Activated CD4-positive, CD25-positive, alpha-beta regulatory T cell (primary cell): ENCODE data around the gene TERT.
"Not testable (repeated sequence)": the region's sequence is repeated elsewhere in the genome, so short reads cannot be mapped to it uniquely, and the experiment has no call there.

Experiments used
- DNase-seq, 4 experiments: peaks; one replicate each; lab custom pipeline; 2025; lab: John Stamatoyannopoulos, UW

TERT gene

DNA sequence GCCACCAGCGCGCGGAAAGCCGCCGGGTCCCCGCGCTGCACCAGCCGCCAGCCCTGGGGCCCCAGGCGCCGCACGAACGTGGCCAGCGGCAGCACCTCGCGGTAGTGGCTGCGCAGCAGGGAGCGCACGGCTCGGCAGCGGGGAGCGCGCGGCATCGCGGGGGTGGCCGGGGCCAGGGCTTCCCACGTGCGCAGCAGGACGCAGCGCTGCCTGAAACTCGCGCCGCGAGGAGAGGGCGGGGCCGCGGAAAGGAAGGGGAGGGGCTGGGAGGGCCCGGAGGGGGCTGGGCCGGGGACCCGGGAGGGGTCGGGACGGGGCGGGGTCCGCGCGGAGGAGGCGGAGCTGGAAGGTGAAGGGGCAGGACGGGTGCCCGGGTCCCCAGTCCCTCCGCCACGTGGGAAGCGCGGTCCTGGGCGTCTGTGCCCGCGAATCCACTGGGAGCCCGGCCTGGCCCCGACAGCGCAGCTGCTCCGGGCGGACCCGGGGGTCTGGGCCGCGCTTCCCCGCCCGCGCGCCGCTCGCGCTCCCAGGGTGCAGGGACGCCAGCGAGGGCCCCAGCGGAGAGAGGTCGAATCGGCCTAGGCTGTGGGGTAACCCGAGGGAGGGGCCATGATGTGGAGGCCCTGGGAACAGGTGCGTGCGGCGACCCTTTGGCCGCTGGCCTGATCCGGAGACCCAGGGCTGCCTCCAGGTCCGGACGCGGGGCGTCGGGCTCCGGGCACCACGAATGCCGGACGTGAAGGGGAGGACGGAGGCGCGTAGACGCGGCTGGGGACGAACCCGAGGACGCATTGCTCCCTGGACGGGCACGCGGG, at the start of gene TERT:
Gene TERT (minus strand): TSS at position 234 of the 815 bp plus-strand sequence. CDS start 79 bp downstream, at position 155.
- peak; percentile 35 to 67 (median 58) for DNase-seq

DNA sequence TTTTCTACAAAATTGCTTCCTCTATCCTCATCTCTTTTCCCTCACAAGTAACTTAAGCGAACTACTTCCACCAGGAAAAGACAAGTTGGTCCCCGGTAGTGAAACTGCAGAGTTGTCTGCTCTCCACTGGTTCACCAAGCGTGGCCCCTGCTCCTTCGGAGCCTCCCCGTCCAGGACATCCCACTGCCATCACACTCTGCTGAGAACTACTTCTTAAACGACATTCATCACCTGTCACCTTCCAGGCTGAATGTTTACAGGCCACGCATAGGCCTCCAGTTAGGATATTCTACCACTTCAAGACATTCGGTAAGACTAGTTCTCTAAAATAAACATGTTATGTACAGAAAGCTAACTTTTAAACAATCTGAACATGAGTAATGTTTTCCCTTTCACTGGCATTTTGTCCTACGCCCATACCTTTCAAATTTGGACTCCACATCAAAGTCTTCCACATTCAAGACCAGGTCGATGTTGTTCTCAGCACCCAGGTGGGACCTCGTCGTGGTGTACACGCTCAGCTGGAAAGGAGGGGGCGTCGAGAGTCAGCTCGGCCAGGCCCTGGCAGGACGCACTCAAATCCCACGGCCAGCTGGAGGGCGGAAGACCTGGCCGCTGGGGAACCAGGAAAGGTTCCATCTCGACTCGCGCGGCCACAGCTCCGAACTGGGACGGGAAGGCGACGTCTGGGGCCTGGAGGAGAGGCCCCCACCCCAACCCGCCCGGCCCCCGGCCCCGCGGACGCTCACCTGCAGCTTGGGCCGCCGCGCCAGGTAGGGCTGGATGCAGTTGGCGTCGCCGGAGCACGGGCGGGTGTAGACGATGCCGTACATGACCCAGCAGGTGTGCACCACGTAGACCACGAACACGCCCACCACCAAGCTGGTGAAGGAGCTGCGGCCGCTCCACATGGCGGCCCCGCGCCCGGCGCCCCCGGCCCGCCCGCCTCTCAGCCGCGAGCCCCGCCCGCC, 49.3 kb upstream of the TERT start:
- no peak for DNase-seq

DNA sequence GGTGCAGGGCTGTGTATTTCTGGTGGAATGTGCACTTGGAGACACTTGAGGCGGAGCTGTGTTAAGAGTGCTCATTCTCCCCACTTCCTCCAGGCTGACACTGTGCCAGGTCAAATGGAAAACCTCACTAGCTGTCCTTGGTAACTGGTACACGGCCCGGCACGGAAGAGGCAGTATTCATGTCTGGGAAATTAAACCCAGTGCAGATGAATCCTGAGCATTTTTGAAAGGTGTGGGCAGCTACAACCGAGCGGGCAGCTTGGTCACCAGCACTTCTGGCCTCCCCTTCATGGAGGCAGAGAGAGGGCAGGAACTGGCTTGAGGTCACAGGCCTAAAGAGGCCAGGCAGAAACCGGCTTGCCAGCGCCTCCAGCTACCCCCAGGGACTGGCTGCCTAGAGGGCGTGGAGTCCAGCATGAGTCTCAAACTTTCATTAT, 48.5 kb upstream of the TERT start:
- DNase-seq = no peak

DNA sequence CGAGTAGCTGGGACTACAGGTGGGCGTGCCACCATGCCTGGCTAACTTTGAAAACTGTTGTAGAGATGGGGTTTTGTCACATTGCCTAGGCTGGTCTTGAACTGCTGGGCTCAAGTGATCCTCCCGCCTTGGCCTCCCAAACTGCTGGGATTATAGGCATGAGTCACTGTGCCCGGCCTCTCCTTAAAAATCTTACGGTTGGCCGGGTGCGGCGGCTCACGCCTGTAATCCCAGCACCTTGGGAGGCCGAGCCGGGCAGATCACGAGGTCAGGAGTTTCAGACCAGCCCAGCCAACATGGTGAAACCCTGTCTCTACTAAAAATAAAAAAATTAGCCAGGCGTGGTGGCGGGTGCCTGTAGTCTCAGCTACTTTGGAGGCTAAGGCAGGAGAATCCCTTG, 47.8 kb upstream of the TERT start:
- DNase-seq = not testable (repeated sequence)

- DNase-seq = no peak
These were observed 47.4 kb upstream of the TERT start for GRCh38 chr5:1342268-1342667.

GRCh38 chr5:1341863-1342262, 47.0 kb upstream of the TERT start:
- DNase-seq = no peak

DNA sequence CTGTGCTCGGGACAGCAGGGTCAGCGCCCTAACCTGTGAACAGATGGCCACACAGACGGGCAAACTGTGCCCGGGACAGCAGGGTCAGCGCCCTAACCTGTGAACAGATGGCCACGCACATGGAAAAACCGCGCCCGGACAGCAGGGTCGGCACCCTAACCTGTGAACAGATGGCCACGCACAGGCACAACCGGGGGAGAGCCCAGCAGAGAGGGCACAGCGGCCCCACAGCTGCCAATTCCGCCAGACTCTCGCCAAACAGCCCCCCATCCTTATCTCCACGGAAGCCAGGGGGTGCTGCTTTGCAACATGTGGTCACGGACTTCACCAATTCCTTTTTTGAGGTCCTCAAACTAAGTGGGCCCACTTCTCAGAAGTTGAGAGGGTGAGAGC, 44.9 kb upstream of the TERT start:
- DNase-seq = not testable (repeated sequence)

GRCh38 chr5:1339139-1339817, 44.4 kb upstream of the TERT start:
- DNase-seq = not testable (repeated sequence)

- DNase-seq = no peak
These were observed 43.7 kb upstream of the TERT start for GRCh38 chr5:1338506-1339070.

DNA sequence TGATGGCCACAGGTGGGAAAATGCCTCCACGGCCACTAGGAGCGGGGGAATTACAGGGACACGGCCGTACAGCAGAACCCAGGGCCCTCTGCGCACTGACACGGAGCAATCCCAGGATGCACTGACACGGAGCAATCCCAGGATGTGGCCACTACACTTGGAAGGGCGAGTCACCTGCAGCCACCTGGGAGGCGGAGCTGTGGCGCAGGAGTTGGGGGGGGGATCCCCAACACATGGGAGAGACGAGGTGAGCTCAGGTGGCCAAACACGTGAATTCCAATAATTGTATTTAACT, 43.3 kb upstream of the TERT start:
- no peak for DNase-seq

GRCh38 chr5:1337489-1338195, 42.8 kb upstream of the TERT start:
- no peak for DNase-seq

- no peak for DNase-seq
These were observed 42.1 kb upstream of the TERT start for GRCh38 chr5:1336749-1337488.

GRCh38 chr5:1336106-1336561, 41.3 kb upstream of the TERT start:
- DNase-seq = no peak

- DNase-seq = no peak
These were observed 40.8 kb upstream of the TERT start for GRCh38 chr5:1335540-1336095.

GRCh38 chr5:1334831-1335539, 40.1 kb upstream of the TERT start:
- no peak for DNase-seq

DNA sequence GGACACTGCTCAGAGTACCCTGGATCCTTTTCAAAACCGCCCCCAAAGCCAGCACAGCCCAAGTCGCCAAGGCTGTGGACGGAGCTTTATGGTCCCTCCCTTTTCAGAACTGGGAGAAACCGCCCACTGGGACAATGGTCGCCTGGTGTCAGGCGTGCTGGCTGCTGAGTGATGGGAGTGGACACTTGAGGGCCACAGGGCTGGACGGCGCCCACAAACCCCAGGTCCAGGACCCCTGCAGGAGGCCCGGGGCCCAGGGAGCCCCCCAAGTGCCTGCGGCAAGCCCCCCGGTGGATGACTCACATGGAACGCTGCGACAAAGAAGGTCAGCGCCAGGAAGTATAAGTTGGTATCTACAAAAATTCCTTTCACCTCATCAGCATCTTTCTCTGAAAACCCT, 39.1 kb upstream of the TERT start:
- no peak for DNase-seq

DNA sequence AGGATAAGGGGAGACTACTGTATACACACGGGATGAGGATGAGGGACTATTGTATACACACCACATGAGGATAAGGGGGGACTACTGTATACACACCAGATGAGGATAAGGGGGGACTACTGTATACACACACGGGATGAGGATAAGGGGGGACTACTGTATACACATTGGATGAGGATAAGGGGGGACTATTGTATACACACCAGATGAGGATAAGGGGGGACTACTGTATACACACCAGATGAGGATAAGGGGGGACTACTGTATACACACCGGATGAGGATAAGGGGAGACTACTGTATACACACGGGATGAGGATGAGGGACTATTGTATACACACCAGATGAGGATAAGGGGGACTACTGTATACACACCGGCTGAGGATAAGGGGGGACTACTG, 38.4 kb upstream of the TERT start:
- DNase-seq = not testable (repeated sequence)

DNA sequence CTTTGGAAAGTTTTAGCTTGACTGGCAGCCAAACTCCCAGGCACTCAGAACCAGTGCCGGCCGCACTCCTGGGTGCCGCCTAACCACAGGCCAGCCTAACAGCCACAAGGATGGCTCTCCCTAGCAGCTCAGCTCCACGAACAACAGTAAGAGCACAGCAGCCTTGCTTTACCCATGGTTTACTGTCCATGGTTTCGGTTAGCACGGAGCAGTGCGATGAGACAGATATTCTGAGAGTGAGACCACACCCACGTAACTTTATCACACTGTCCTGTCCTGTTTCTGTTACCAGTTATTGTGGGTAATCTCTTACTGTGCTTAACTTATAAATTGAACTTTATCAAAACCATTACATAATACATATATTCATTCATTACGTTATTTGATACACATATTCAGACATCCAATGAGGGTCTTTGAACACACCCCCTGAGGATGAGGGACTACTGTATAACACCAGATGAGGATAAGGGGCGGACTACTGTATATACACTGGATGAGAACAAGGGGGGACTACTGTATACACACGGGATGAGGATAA, 37.7 kb upstream of the TERT start:
- DNase-seq = no peak

DNA sequence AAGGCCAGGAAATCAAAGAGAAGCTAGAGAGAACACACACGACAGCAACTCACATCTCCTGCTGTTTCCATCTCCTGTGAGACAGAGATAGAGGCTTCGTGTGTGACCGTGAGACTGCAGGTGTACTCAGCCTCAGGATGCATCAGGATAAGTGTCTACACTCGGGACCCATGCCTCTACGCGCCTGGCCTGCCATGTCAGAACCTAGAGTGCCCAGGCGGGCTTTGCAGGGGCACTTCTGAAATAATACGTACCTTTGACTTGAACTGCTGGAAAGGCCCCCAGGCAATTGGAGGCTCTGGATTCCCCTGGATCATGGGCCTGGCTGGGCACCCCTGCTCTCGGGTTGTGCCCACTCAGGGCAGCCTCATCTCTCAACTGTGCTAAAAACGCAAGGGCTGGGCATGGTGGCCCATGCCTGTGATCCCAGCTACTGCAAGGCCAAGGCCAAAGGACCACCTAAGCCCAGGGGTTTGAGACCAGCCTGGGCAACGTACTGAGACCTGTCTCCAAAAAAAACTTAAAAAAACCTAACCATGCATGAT, 37.1 kb upstream of the TERT start:
- DNase-seq = no peak
